Glomerular endothelial cell (primary cell): ENCODE data around the gene ADAM17. TPM values are rescaled to one million over a fixed set of nuclear protein-coding genes. Genes with fewer than 3 reads are reported as not detected.
"Not testable (repeated sequence)": the region's sequence is repeated elsewhere in the genome, so short reads cannot be mapped to it uniquely, and the experiment has no call there.

Experiments used
- DNase-seq: peaks from one replicate; pipeline ENCODE4 v3.0.0-alpha.2; 2011; ENCODE audit warnings: low read depth, low spot score; ENCODE audit errors: extremely low read depth
- total RNA-seq: library from RNA; depleted of rRNA; stranded (reverse); fragments of >200 nt; gene quantifications from 2 replicates; pipeline ENCODE4 v1.2.3, GENCODE V29; 2015

Gene ADAM17
- total RNA-seq, 1 donor from 2014 or later: 42.2 TPM

GRCh38 chr2:9570182-9571060 lies 14.8 kb upstream of the ADAM17 start:
- no peak for DNase-seq

GRCh38 chr2:9565436-9566153 lies 10.0 kb upstream of the ADAM17 start:
- no peak for DNase-seq

- no peak for DNase-seq
These were observed 5.0 kb upstream of the ADAM17 start for GRCh38 chr2:9560628-9561027.

DNA sequence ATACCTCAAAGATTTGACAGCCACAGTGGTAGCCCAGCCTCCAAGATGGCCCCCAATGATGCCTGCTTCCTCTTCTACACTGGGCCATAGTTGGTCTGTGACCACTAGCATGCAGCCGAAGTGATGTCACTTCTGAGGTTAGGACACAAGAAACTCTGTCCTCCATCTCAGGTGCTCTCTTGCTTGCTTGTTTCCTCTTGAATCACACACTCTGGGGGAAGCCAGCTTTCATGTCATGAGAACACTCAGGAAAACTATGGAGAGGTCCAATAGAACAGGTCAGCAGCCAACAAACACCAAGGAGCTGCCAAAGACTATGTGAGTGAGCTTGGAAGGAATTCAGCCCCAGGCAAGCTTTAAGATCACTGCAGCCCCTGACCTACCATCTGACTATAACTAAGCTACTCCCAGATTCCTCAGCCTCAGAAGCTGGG lies 3.3 kb upstream of the ADAM17 start:
- no peak for DNase-seq

DNA sequence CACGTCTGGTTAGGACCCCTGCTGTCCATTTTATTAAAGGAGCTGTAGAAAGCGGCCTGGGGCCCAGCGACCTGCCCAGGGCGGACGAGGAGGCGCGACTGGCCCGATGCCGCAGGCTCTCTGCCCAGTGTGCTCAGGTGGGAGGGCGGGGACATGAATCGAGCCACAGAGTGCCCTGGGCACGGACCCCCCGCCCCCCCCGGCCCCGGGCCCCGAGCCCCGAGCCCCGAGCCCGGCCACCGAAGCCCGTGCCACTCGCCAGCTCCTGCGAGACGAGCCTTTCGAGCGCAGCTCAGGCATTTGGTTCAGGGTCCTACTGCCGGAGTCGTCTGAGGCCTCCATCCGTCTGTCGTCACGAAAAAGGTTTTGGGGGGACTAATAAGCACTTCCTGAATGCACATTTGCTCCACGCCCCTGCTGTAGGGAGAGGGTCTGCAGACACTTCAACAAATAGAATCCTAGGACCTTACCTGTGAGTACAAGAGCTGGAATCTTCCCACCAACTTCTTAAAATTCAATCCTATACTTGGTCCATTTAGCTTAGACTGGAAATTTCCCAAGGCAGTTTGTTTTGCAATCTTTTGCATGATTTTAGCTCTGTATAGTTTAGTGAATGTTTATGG lies 602 bp upstream of the ADAM17 start:
- no peak for DNase-seq

DNA sequence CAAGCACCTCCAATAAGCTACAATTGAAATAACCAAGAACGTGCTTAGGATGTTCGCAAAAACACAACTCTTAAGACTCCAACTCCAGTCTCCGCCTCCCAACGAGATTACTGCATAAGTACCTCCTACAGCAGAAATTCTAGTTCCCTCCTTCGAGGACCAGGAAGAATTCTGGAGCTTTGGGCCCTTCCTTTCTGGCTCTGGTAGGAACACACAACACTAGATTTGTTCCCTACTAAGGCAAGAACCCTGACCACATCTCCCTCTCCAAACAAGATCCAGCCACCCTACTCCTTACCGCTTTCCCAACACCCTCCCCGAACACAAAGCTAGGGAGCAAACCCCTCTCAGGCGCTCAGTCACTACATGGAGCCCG lies 721 bp downstream of the ADAM17 start:
- DNase-seq: no peak

DNA sequence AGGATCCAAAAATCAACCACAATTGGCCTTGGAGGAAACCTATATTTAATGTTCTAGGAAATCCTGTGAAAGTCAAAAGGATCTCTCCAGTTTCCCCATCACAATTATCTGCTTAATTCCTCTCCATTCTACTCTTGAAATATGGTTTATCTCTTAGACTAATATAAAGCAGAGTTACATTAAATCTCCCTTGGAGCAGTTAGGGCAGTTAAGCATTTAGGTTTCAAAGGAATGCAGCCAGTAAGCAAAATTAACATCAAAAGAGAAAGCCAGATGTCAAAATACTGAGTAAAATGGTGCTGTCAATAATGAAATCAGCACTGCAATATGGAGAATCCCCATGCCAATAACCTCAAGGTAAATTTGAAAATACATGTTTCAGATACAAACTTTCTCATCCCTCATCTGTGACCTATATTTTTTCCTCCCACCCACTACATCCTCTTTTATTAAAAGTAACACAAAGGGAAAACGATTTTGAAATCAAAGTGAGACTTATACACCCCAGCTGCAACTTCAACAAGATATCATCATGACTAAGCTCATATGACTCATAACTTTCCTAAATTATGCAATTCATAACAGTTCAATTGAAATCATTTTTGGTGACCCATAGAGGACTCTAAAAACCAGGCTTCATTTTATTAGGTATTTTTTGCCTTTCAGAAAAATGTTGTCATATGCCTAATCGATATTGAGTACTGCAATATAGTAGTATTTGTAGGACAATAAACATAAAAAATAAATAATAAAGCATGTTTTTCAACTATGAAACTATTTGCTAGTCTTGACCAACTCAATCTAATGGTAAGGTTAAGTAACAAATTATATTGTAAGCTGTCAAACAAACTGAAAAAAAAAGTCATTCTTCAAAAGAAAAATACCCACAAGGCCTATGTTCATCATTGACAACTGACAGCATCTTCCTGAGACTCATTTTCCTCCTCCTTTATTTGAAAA lies 3.1 kb downstream of the ADAM17 start:
- no peak for DNase-seq

GRCh38 chr2:9550859-9551391 lies 4.7 kb downstream of the ADAM17 start:
- DNase-seq: not testable (repeated sequence)

- DNase-seq: no peak
These were observed 6.2 kb downstream of the ADAM17 start for GRCh38 chr2:9549420-9549819.

- DNase-seq: no peak
These were observed 7.1 kb downstream of the ADAM17 start for GRCh38 chr2:9548506-9548905.

GRCh38 chr2:9547262-9547991 lies 8.2 kb downstream of the ADAM17 start:
- DNase-seq: no peak

- no peak for DNase-seq
These were observed 10.1 kb downstream of the ADAM17 start for GRCh38 chr2:9545502-9545901.

GRCh38 chr2:9543557-9543956 lies 12.1 kb downstream of the ADAM17 start:
- no peak for DNase-seq

DNA sequence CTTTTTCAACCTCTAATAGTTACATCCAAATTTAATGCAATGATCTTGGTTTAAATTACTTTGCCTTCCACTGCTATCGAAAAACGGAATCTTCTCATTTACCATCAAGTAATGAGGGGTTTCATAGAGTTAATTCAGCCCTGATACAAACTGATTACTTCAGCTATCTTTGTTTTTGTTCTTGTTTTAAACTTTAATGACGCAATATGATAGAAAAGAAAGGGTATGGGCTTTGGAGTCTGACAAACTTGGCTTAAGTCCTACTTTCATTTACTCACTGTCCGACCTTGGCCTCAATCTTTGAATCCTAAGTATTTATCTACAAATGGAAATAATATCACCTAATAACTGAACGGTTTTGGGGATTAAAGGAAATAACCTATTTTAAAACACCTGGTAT lies 16.1 kb downstream of the ADAM17 start:
- no peak for DNase-seq

GRCh38 chr2:9538000-9538507 lies 17.6 kb downstream of the ADAM17 start:
- DNase-seq: no peak

- no peak for DNase-seq
These were observed 19.1 kb downstream of the ADAM17 start for GRCh38 chr2:9536504-9536903.

GRCh38 chr2:9535177-9535576 lies 20.5 kb downstream of the ADAM17 start:
- no peak for DNase-seq

DNA sequence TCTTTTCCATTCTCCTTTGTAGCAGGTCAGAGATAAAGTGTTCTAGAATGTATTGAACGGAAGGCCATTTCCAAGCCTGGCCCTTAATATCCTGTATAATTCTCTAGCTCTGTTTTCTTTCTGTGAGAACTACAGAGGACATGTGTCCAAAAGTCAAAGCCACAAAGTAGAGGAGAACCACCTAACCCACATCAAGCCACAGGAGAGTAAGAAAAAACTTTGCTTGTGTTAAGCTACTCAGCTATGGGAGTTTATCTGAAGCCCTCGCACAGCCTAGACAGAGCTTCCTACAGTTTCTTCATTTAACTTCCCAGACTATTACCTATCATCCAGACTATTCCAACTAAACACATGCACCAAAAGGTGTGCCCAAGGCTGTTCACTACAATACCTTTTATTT lies 22.0 kb downstream of the ADAM17 start:
- DNase-seq: no peak

DNA sequence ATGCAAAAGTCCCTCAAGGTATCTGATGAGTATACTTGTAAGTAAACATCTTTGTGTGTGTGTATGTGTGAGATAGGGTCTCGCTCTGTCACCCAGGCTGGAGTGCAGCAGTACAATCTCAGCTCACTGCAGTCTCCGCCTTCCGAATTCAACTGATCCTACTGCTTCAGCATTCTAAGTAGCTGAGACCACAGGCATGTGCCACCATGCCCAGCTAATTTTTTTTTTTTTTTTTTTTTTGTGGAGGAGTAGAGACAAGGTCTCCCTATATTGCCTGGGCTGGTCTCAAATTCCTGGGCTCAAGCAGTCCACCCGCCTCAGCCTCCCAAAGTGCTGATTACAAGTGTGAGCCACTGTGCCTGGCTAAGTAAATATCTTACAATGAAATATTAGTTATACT lies 23.2 kb downstream of the ADAM17 start:
- DNase-seq: no peak
